A673 (cell line): ENCODE results near the gene SLC25A25.

Experiments
- EZH2 ChIP-seq: fragments of 200-600 bp; sonication (generic); IDR thresholded peaks from 2 replicates; pipeline ENCODE4 v1.6.1; 2017; ENCODE audit warnings: borderline replicate concordance, low read depth, mild to moderate bottlenecking, mixed read lengths, antibody characterized with exemption, low read length; ENCODE audit not compliant: poor library complexity, severe bottlenecking
- TF ChIP-seq, protein P1 (sequence below): fragments of 300-800, 200-600 bp; sonication (generic); conservative IDR thresholded peaks from 2 replicates; pipeline ENCODE4 v1.5.1; 2017; ENCODE audit warnings: low read depth, mild to moderate bottlenecking, antibody characterized with exemption, low read length, moderate library complexity, mixed read lengths

- TF ChIP-seq, protein P1, sequence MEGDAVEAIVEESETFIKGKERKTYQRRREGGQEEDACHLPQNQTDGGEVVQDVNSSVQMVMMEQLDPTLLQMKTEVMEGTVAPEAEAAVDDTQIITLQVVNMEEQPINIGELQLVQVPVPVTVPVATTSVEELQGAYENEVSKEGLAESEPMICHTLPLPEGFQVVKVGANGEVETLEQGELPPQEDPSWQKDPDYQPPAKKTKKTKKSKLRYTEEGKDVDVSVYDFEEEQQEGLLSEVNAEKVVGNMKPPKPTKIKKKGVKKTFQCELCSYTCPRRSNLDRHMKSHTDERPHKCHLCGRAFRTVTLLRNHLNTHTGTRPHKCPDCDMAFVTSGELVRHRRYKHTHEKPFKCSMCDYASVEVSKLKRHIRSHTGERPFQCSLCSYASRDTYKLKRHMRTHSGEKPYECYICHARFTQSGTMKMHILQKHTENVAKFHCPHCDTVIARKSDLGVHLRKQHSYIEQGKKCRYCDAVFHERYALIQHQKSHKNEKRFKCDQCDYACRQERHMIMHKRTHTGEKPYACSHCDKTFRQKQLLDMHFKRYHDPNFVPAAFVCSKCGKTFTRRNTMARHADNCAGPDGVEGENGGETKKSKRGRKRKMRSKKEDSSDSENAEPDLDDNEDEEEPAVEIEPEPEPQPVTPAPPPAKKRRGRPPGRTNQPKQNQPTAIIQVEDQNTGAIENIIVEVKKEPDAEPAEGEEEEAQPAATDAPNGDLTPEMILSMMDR = peak; percentile 100
- no peak for TF ChIP-seq EZH2
Measured at GRCh38 chr9:128117613-128118471, 49.8 kb downstream of the SLC25A25 start.
